GM11168 (cell line): ENCODE data around the gene CD300E.
"Not testable (repeated sequence)": the region's sequence is repeated elsewhere in the genome, so short reads cannot be mapped to it uniquely, and the experiment has no call there.

ENCODE experiments used
- in situ Hi-C: fragments of 300-500 bp; cut with MboI; formaldehyde crosslinking; loops from one replicate; pipeline ENCODE4 v1.12.0; 2022; ENCODE audit warnings: low sequenced_read_pairs; ENCODE audit not compliant: unreplicated experiment

CD300E gene

GRCh38 chr17:74636541-74637085 lies 13.1 kb upstream of the CD300E start:
- in situ Hi-C loops = not testable (repeated sequence)

GRCh38 chr17:74635418-74635817 lies 11.9 kb upstream of the CD300E start:
- in situ Hi-C loops = no loop called here

DNA sequence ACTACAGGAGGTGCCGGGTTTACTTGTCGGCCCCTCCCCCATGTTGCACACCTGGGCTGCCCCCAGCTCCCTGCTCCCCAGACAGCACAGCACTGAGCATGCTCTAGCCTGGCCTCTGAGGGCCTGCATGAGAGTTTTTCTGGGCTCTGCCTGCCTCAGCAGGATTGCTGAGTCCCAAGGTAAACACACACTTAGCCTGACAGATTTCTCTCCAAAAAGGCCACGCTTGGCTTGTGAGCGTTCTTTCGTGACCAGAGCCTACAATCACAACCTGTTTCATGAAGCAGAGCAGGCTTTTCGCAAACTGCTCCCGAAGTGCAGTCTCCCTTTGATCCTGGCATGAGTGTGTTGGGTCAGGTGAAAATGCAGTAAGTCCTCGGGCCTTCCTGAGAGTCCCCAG lies 9.8 kb upstream of the CD300E start:
- in situ Hi-C loops = no loop called here

GRCh38 chr17:74632617-74633016 lies 9.1 kb upstream of the CD300E start:
- in situ Hi-C loops = no loop called here

- in situ Hi-C loops = no loop called here
These were observed 8.2 kb upstream of the CD300E start for GRCh38 chr17:74631468-74632450.

DNA sequence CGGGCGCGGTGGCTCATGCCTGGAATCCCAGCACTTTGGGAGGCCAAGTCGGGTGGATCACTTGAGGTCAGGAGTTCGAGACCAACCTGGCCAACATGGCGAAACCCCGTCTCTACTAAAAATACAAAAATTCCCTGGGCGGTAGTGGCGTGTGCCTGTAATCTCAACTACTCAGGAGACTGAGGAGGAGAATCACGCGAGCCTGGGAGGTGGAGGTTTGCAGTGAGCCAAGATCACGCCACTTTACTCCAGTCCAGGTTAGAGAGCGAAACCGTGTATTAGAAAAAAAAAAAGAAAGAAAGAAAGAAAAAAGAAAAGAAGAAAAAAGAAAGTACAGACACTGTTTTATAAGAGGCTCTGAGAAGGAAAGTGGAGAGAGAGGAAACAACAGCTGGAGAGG lies 6.7 kb upstream of the CD300E start:
- in situ Hi-C loops = not testable (repeated sequence)

- in situ Hi-C loops = no loop called here
These were observed 2.1 kb upstream of the CD300E start for GRCh38 chr17:74625661-74626060.

DNA sequence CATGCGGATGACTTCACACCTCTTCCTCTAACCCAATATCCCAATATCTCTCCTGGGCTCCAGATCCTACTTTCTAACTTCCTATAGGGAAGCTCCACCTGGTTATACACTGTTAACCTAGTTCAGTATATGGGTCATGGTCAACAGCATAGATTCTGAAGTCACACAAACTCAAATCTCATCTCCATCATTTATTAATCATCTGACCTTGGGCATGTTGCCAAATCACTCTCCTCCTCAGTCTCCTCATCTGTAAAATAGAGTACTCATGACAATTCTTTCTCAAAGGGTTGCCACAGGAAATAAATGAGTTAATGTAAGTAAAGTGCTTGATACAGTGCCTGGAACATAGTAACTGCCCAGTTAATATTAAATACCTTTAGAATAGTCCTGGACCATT lies 593 bp upstream of the CD300E start:
- in situ Hi-C loops = no loop called here

DNA sequence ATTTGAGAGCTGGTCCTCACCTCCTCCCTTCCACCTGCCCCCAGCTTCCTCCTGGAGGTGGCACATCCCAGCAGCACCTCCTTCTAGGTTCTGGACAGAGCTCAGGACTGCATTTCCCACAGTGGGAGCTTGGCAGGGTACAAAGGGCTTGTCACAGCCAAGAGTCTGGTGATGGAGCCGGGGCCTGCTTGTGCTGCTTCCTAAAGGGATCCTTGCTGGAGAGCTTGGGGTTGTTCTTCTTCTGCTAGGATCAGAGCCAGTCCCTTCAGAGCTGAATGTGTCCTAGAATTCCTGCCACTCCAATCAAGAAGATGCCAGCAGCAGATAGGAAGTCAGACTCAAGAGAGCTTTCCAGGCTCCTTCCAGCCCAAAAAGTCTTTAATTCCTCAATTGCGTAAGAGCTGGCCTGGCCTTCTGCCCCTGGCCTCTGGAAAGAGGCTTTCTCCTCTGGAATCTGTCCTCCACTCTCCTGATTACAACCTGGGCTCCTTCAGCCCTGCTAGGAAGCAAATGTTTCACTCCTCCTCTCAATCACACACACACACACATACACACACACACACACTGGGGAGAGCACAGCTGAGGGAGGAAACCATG lies 4.4 kb downstream of the CD300E start:
- in situ Hi-C loops = no loop called here

- in situ Hi-C loops = no loop called here
These were observed 5.1 kb downstream of the CD300E start for GRCh38 chr17:74618451-74618850.

DNA sequence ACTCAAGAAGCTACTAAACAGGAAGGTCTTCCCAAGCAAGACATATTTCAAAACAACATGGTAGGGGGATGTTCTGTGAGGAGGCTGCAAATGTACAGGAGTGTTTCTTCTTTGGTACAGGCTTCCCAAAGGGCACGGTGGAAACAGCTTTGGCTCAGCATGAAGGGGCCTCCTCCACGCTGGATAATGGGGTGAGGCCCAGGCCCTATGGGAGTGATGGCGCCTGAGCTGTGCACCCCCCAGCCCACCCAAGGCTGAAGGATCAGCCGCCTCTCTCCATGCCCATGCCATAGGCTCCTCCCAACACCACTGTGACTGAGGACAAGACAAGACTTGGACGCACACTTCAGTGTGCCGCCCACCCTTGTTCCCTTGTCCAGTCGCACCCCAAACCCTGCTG lies 6.8 kb downstream of the CD300E start:
- in situ Hi-C loops = no loop called here

GRCh38 chr17:74612046-74612445 lies 11.5 kb downstream of the CD300E start:
- in situ Hi-C loops = no loop called here

- in situ Hi-C loops = no loop called here
These were observed 13.4 kb downstream of the CD300E start for GRCh38 chr17:74610108-74610507.

DNA sequence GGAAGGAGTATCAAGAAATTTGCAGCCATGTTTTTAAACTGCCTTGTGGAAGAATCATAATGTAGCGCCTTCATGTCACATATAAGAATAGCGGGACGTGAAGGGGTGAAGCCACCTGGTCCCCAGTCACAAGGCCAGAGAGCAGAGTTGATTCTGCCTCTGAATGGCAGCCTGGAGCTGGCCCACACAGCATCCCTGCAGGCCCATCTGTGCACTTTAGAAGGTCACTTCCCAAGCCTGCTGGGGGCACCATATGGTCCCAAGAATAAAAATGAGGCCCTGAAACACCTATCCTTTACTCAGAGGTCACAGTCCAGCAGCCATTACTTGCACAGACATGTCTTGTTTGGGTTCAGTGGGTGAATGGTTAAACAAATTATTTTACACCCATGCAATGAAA lies 15.0 kb downstream of the CD300E start:
- in situ Hi-C loops = no loop called here

- in situ Hi-C loops = no loop called here
These were observed 16.3 kb downstream of the CD300E start for GRCh38 chr17:74607221-74607620.

- in situ Hi-C loops = no loop called here
These were observed 17.5 kb downstream of the CD300E start for GRCh38 chr17:74606050-74606449.

- in situ Hi-C loops = no loop called here
These were observed 18.2 kb downstream of the CD300E start for GRCh38 chr17:74605361-74605760.

- in situ Hi-C loops = no loop called here
These were observed 18.8 kb downstream of the CD300E start for GRCh38 chr17:74604761-74605160.

DNA sequence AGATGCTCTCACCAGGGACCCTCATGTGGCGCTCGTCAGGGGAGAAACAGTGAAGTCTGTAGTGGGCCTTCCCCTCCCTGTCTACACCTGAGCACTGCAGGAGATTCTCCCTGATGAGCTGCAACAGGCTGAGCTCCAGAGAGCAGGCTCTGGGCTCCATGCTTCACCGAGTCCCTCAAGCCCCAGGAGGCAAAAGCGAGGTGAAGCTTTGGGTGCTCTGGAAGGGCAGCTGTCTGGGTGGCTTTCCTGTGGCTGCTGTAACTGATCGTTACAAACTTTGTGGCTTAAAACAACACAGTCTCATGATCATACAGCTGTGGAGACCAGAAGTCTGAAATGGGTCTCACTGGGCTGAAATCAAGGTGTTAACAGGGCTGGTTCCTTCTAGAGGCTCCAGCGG lies 19.3 kb downstream of the CD300E start:
- in situ Hi-C loops = no loop called here

GRCh38 chr17:74603746-74604145 lies 19.8 kb downstream of the CD300E start:
- in situ Hi-C loops = no loop called here

DNA sequence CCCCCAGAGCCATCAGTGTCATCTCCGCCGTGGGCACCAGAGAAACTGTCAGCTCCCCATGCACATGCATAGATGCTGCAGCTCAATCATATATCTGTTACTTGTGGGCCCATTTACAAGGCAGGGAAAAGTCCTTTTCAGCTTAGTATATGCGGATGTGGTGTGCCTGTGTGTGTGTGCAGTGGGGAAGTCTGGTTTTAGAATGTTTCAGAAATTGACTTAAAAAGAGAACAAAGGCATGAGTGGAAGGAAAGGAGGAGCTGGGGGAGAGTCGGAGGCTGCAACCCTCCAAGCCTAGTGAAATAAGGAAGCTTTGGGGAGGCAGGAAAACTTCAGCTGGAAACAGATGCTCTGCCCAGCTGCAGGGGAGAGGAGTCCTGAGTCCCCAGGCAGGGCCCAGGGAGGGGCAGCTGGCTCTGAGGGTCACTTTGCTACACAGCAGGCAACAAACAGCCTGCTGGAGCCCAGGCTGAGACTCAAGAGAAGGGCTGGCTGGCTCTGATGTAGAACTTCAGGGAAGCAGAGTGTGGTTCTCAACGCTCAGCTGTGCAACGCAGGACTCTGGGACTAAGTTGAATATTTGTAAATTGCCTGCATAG lies 20.4 kb downstream of the CD300E start:
- in situ Hi-C loops = no loop called here
